A673 (cell line): ENCODE results near the gene PDGFRA. TPM values are rescaled to one million over a fixed set of nuclear protein-coding genes. Genes with fewer than 3 reads are reported as not detected.

Experiments
- BruUV-seq: library from RNA; stranded (reverse); fragments of 400-500 nt; replicated peaks from 2 replicates; lab custom pipeline; 2021; lab: Mats Ljungman, UMichigan
- CTCF ChIA-PET: fragments of 300-600 bp; sonication (Branson Sonifier 250); formaldehyde crosslinking; loops from one replicate; lab custom pipeline; 2022; ENCODE audit warnings: antibody characterized with exemption; lab: Charles Lee
- POLR2A ChIA-PET: fragments of 300-600 bp; sonication (Branson Sonifier 250); formaldehyde crosslinking; loops from one replicate; lab custom pipeline; 2022; ENCODE audit warnings: antibody characterized with exemption; ENCODE audit not compliant: low non-redundant PET; lab: Charles Lee
- DNase-seq: peaks from one replicate; pipeline ENCODE4 v3.0.0-alpha.2; 2015; ENCODE audit warnings: low spot score
- H3K27ac ChIP-seq: fragments of 200-600 bp; sonication (generic); 2 replicates; pipeline ENCODE4 v1.5.1; 2016; ENCODE audit warnings: mixed run types, low read depth, mild to moderate bottlenecking, mixed read lengths, antibody characterized with exemption, low read length; ENCODE audit not compliant: poor library complexity, severe bottlenecking
- H3K27me3 ChIP-seq: fragments of 200-600 bp; sonication (generic); replicated peaks from 2 replicates; pipeline ENCODE4 v1.6.1; 2017; ENCODE audit warnings: mixed run types, low read depth, mild to moderate bottlenecking, mixed read lengths, antibody characterized with exemption, low read length; ENCODE audit not compliant: insufficient read depth, poor library complexity
- H3K36me3 ChIP-seq: fragments of 200-600 bp; sonication (generic); 2 replicates; pipeline ENCODE4 v1.6.1; 2016; ENCODE audit warnings: mixed run types, mild to moderate bottlenecking, mixed read lengths, antibody characterized with exemption, low read length; ENCODE audit not compliant: insufficient read depth, poor library complexity, severe bottlenecking
- H3K4me1 ChIP-seq: fragments of 200-600 bp; sonication (generic); 2 replicates; pipeline ENCODE4 v1.6.1; 2017; ENCODE audit warnings: mixed run types, mild to moderate bottlenecking, mixed read lengths, antibody characterized with exemption, low read length; ENCODE audit not compliant: insufficient read depth, poor library complexity, severe bottlenecking
- H3K4me3 ChIP-seq: fragments of 200-600 bp; sonication (generic); 2 replicates; pipeline ENCODE4 v1.5.1; 2016; ENCODE audit warnings: low read depth, mixed run types, mild to moderate bottlenecking, mixed read lengths, low read length; ENCODE audit not compliant: poor library complexity, severe bottlenecking
- H3K9me3 ChIP-seq: fragments of 200-600 bp; sonication (generic); 2 replicates; pipeline ENCODE4 v1.6.1; 2016; ENCODE audit warnings: mixed run types, low read depth, mild to moderate bottlenecking, mixed read lengths, antibody characterized with exemption, low read length; ENCODE audit not compliant: poor library complexity, severe bottlenecking
- EZH2 ChIP-seq: fragments of 200-600 bp; sonication (generic); IDR thresholded peaks from 2 replicates; pipeline ENCODE4 v1.6.1; 2017; ENCODE audit warnings: borderline replicate concordance, low read depth, mild to moderate bottlenecking, mixed read lengths, antibody characterized with exemption, low read length; ENCODE audit not compliant: poor library complexity, severe bottlenecking
- intact Hi-C: fragments of 100-400 bp; cut with micrococcal nuclease; formaldehyde crosslinking; loops from one replicate; pipeline ENCODE4 v1.10.0; 2022; ENCODE audit not compliant: unreplicated experiment
- total RNA-seq: library from RNA; stranded (reverse); gene quantifications from 2 replicates; pipeline ENCODE4 v1.2.3, GENCODE V29; 2021
- TF ChIP-seq, protein P1 (sequence below): fragments of 300-800, 200-600 bp; sonication (generic); conservative IDR thresholded peaks from 2 replicates; pipeline ENCODE4 v1.5.1; 2017; ENCODE audit warnings: low read depth, mild to moderate bottlenecking, antibody characterized with exemption, low read length, moderate library complexity, mixed read lengths

Gene PDGFRA
- total RNA-seq, 1 experiment from 2014 or later: 0.24 TPM

- BruUV-seq: no TSS peak
- intact Hi-C loops: no loop called here
- CTCF ChIA-PET: no interaction called here
Observed at GRCh38 chr4:54256491-54257486, 27.7 kb downstream of the PDGFRA start.

GRCh38 chr4:54265366-54265765 lies 36.3 kb downstream of the PDGFRA start:
- no peaks in the 10 kb centered on the region for H3K9me3 ChIP-seq
- no peaks in the 10 kb centered on the region for H3K27me3 ChIP-seq
- no peak overlapping the region for H3K27ac ChIP-seq
- CTCF ChIA-PET: no interaction called here
- BruUV-seq: no TSS peak
- POLR2A ChIA-PET: no interaction called here
- H3K4me1 ChIP-seq: no peaks in the 10 kb centered on the region
- H3K4me3 ChIP-seq: no peak overlapping the region
- TF ChIP-seq, protein P1, sequence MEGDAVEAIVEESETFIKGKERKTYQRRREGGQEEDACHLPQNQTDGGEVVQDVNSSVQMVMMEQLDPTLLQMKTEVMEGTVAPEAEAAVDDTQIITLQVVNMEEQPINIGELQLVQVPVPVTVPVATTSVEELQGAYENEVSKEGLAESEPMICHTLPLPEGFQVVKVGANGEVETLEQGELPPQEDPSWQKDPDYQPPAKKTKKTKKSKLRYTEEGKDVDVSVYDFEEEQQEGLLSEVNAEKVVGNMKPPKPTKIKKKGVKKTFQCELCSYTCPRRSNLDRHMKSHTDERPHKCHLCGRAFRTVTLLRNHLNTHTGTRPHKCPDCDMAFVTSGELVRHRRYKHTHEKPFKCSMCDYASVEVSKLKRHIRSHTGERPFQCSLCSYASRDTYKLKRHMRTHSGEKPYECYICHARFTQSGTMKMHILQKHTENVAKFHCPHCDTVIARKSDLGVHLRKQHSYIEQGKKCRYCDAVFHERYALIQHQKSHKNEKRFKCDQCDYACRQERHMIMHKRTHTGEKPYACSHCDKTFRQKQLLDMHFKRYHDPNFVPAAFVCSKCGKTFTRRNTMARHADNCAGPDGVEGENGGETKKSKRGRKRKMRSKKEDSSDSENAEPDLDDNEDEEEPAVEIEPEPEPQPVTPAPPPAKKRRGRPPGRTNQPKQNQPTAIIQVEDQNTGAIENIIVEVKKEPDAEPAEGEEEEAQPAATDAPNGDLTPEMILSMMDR: no peak
- no peak for TF ChIP-seq EZH2
- no peak for DNase-seq
- intact Hi-C loops: no loop called here
- H3K36me3 ChIP-seq: no peaks in the 10 kb centered on the region

More at GRCh38 chr4:54256491-54257486, 27.7 kb downstream of the PDGFRA start:
- Histone ChIP-seq H3K4me3 (no peak overlapping the region), H3K36me3 (no peaks in the 10 kb centered on the region), H3K27me3 (no peaks in the 10 kb centered on the region), H3K27ac (no peak overlapping the region), H3K9me3 (no peaks in the 10 kb centered on the region), H3K4me1 (no peaks in the 10 kb centered on the region)
- no peak for DNase-seq
- POLR2A ChIA-PET: no interaction called here
- TF ChIP-seq, protein P1: no peak
- TF ChIP-seq EZH2: no peak

DNA sequence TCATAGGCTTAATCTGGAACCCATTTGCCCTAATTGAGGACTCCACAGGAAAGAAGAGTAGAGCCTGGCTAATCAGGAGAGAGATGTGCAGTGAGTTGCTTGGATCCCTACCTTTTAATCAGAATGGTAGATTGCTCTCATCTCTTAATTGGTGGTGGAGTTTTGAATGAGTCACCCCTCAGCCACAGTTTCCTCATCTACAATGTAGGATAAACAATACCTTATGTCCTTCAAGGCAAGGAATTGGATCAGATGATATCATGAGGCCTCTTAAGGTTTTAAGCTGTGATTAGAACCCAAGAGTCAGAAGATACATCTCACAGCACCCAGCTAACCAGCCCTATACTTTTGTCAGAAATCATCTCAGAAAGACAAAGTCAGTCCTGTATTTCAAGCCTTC lies 39.1 kb downstream of the PDGFRA start:
- H3K4me3 ChIP-seq: no peak overlapping the region
- no peak overlapping the region for H3K27ac ChIP-seq
- ChIA-PET CTCF (no interaction called here), POLR2A (no interaction called here)
- H3K9me3 ChIP-seq: no peaks in the 10 kb centered on the region
- BruUV-seq: no TSS peak
- intact Hi-C loops: no loop called here
- TF ChIP-seq EZH2: no peak
- TF ChIP-seq, protein P1: no peak
- no peak for DNase-seq
- no peaks in the 10 kb centered on the region for H3K36me3 ChIP-seq
- H3K27me3 ChIP-seq: no peaks in the 10 kb centered on the region
- no peaks in the 10 kb centered on the region for H3K4me1 ChIP-seq
